H7 (cell line): ENCODE measurements around the gene ZNF343. TPM values are rescaled to one million over a fixed set of nuclear protein-coding genes. Genes with fewer than 3 reads are reported as not detected.
A peak's percentile ranks its signal among the peaks of the same experiment; 100 is the strongest.
"Not testable (repeated sequence)": the region's sequence is repeated elsewhere in the genome, so short reads cannot be mapped to it uniquely, and the experiment has no call there.

Source experiments
- DNase-seq: peaks from one replicate; pipeline ENCODE4 v3.0.0; 2012
- H3K27me3 ChIP-seq: 2 replicates; pipeline ENCODE4 v1.6.0; 2011; ENCODE audit warnings: mild to moderate bottlenecking, low read length; ENCODE audit not compliant: control insufficient read depth, insufficient read depth
- H3K36me3 ChIP-seq: replicated peaks from 2 replicates; pipeline ENCODE4 v1.5.1; 2011; ENCODE audit warnings: low read length; ENCODE audit not compliant: control insufficient read depth, insufficient read depth
- H3K4me3 ChIP-seq: 2 replicates; pipeline ENCODE4 v1.5.1; 2011; ENCODE audit warnings: low read depth, mild to moderate bottlenecking, control low read depth, low read length, moderate library complexity; ENCODE audit not compliant: insufficient read depth
- total RNA-seq: library from RNA; depleted of rRNA; stranded (reverse); fragments of >200 nt; shearing (Covaris generic); gene quantifications from 2 replicates; pipeline ENCODE4 v1.2.3, GENCODE V29; 2014

Gene ZNF343
- total RNA-seq, 1 experiment from 2014 or later: 6.5 TPM

GRCh38 chr20:2527762-2528161 lies 19.0 kb upstream of the ZNF343 start:
- peaks cover 35% of the 10 kb centered on the region for H3K27me3 ChIP-seq
- H3K36me3 ChIP-seq: no peaks in the 10 kb centered on the region
- no peak overlapping the region for H3K4me3 ChIP-seq
- no peak for DNase-seq

- peaks cover 46% of the 10 kb centered on the region for H3K27me3 ChIP-seq
- H3K36me3 ChIP-seq, H3K4me3 ChIP-seq, DNase-seq: not testable (repeated sequence)
Measured at GRCh38 chr20:2526218-2526583, 17.5 kb upstream of the ZNF343 start.

- H3K27me3 ChIP-seq: peaks cover 54% of the 10 kb centered on the region
- H3K36me3 ChIP-seq: no peaks in the 10 kb centered on the region
- H3K4me3 ChIP-seq: peak overlapping the region; percentile 69
- DNase-seq: peak; percentile 84
Measured at GRCh38 chr20:2524709-2525506, 16.2 kb upstream of the ZNF343 start.

GRCh38 chr20:2523919-2524708 lies 15.4 kb upstream of the ZNF343 start:
- DNase-seq: peak; percentile 90
- Histone ChIP-seq H3K27me3 (peaks cover 54% of the 10 kb centered on the region), H3K36me3 (no peaks in the 10 kb centered on the region), H3K4me3 (peak overlapping the region; percentile 69)

- H3K4me3 ChIP-seq, DNase-seq, H3K36me3 ChIP-seq: not testable (repeated sequence)
- peaks cover 55% of the 10 kb centered on the region for H3K27me3 ChIP-seq
Measured at GRCh38 chr20:2522826-2523429, 14.2 kb upstream of the ZNF343 start.

- H3K4me3 ChIP-seq: no peak overlapping the region
- H3K27me3 ChIP-seq: peaks cover 54% of the 10 kb centered on the region
- no peaks in the 10 kb centered on the region for H3K36me3 ChIP-seq
- DNase-seq: peak; percentile 67
Measured at GRCh38 chr20:2521369-2522305, 12.9 kb upstream of the ZNF343 start.

GRCh38 chr20:2520617-2521016 lies 11.9 kb upstream of the ZNF343 start:
- Histone ChIP-seq H3K27me3 (peaks cover 61% of the 10 kb centered on the region), H3K4me3 (no peak overlapping the region), H3K36me3 (no peaks in the 10 kb centered on the region)
- no peak for DNase-seq

- Histone ChIP-seq H3K36me3 (no peaks in the 10 kb centered on the region), H3K4me3 (no peak overlapping the region), H3K27me3 (peaks cover 55% of the 10 kb centered on the region)
- DNase-seq: no peak
Measured at GRCh38 chr20:2519115-2519809, 10.5 kb upstream of the ZNF343 start.

- no peaks in the 10 kb centered on the region for H3K36me3 ChIP-seq
- no peak overlapping the region for H3K4me3 ChIP-seq
- H3K27me3 ChIP-seq: peaks cover 57% of the 10 kb centered on the region
- DNase-seq: no peak
Measured at GRCh38 chr20:2518558-2518957, 9.8 kb upstream of the ZNF343 start.

GRCh38 chr20:2518096-2518495 lies 9.4 kb upstream of the ZNF343 start:
- Histone ChIP-seq H3K36me3 (no peaks in the 10 kb centered on the region), H3K27me3 (peaks cover 56% of the 10 kb centered on the region), H3K4me3 (no peak overlapping the region)
- DNase-seq: no peak

GRCh38 chr20:2516399-2516798 lies 7.7 kb upstream of the ZNF343 start:
- H3K27me3 ChIP-seq: peaks cover 60% of the 10 kb centered on the region
- no peak overlapping the region for H3K4me3 ChIP-seq

GRCh38 chr20:2515203-2515602 lies 6.5 kb upstream of the ZNF343 start:
- H3K27me3 ChIP-seq: peaks cover 61% of the 10 kb centered on the region
- no peak overlapping the region for H3K4me3 ChIP-seq
- no peak for DNase-seq

More at GRCh38 chr20:2516399-2516798, 7.7 kb upstream of the ZNF343 start:
- DNase-seq: no peak
- H3K36me3 ChIP-seq: no peaks in the 10 kb centered on the region

GRCh38 chr20:2509794-2510193 lies 1.1 kb upstream of the ZNF343 start:
- peak; percentile 45 for DNase-seq

More at GRCh38 chr20:2515203-2515602, 6.5 kb upstream of the ZNF343 start:
- no peaks in the 10 kb centered on the region for H3K36me3 ChIP-seq

More at GRCh38 chr20:2509794-2510193, 1.1 kb upstream of the ZNF343 start:
- peaks cover 61% of the 10 kb centered on the region for H3K27me3 ChIP-seq
- H3K36me3 ChIP-seq: no peaks in the 10 kb centered on the region
- no peak overlapping the region for H3K4me3 ChIP-seq
